ENCODE measurements around the gene DYRK1B. TPM values are rescaled to one million over a fixed set of nuclear protein-coding genes. Genes with fewer than 3 reads are reported as not detected.

The DYRK1B gene
- total RNA-seq, 1 donor from 2014 or later, result 7.8 TPM

DNA sequence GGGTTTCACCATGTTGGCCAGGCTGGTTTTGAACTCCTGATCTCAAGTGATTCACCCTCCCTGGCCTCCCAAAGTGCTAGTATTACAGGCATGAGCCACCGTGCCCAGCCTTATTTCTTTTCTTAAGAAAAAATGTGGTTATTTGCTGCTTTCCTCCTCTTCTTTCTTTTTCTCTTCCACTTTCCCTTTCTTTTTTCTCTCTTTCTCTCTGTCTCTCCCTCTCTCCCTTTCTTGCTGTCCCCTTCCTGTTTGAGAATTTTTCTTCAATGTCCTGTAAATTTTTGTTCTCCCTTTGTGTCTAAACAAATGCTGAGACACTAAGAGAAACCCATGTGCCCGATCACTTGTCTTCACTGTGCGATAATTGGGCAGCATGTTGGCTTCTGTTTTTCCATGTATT lies 53.1 kb downstream of the DYRK1B start:
- H3K27ac Mint-ChIP-seq, result no peak overlapping the region
- no peak for TF ChIP-seq EZH2phosphoT487 (IDR thresholded peaks at IDR 0.05)
- no peaks in the 10 kb centered on the region for H3K36me3 Mint-ChIP-seq
- H3K9me3 Mint-ChIP-seq, result no peaks in the 10 kb centered on the region
- Histone ChIP-seq H3K4me2 (no peak overlapping the region), H2AFZ (replicated peaks) (no peak overlapping the region), H3K9ac (no peak overlapping the region), H3K9me3 (ENCODE audit: low read depth) (no peaks in the 10 kb centered on the region), H3K4me1 (no peaks in the 10 kb centered on the region), H3K27me3 (no peaks in the 10 kb centered on the region), H4K20me1 (ENCODE audit: low read depth) (no peaks in the 10 kb centered on the region), H3K79me2 (ENCODE audit: low read depth) (no peaks in the 10 kb centered on the region), H3K4me3 (no peak overlapping the region), H3F3A (ENCODE audit: low read depth) (no peaks in the 10 kb centered on the region), H3K27ac (no peak overlapping the region), H3K36me3 (no peaks in the 10 kb centered on the region)
- no peak for DNase-seq (ENCODE audit: low spot score)
- H3K27me3 Mint-ChIP-seq (ENCODE audit: insufficient read depth, low read depth), result peaks cover 2% of the 10 kb centered on the region
- H3K4me3 Mint-ChIP-seq, result no peak overlapping the region
- no peaks in the 10 kb centered on the region for H3K4me1 Mint-ChIP-seq

DNA sequence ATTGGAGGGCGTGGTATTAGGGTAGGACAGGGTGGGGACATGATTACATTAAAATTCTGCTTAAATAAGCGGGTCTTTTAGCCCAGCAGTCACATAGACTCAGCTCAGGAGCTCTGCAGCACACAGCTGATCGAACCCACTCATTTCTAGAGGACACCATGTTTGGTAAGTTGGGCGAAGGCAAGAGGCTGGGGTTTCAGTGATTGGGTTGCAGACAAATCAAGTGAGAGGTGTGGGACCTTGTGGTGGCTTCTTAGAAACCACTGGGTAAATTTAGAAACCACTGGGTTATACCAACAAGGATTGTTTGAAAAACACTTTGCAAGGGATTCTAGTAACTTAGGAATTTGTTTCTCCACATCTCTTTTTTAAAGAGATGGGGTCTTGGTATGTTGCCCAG lies 55.2 kb downstream of the DYRK1B start, which contains the start of gene LEUTX:
TSS of gene LEUTX (plus strand) at position 92 of the 400 bp plus-strand sequence. CDS start at position 159, 67 bp downstream.
- DNase-seq (ENCODE audit: low spot score), result no peak
- H3K27me3 ChIP-seq, result no peaks in the 10 kb centered on the region
- no peaks in the 10 kb centered on the region for H3K4me1 Mint-ChIP-seq
- H3K9me3 ChIP-seq (ENCODE audit: low read depth), result no peaks in the 10 kb centered on the region
- no peaks in the 10 kb centered on the region for H3K9me3 Mint-ChIP-seq
- H3F3A ChIP-seq (ENCODE audit: low read depth), result no peaks in the 10 kb centered on the region
- no peaks in the 10 kb centered on the region for H3K36me3 ChIP-seq
- no peaks in the 10 kb centered on the region for H4K20me1 ChIP-seq (ENCODE audit: low read depth)
- no peaks in the 10 kb centered on the region for H3K79me2 ChIP-seq (ENCODE audit: low read depth)
- no peak within 1 kb of the TSS for H3K27ac ChIP-seq
- no peak within 1 kb of the TSS for H3K4me3 Mint-ChIP-seq
- no peaks in the 10 kb centered on the region for H3K36me3 Mint-ChIP-seq
- no peaks in the 10 kb centered on the region for H3K4me1 ChIP-seq
- peaks cover 4% of the 10 kb centered on the region for H3K27me3 Mint-ChIP-seq (ENCODE audit: insufficient read depth, low read depth)
- no peak for TF ChIP-seq CTCF (IDR thresholded peaks at IDR 0.05)
- TF ChIP-seq EZH2phosphoT487 (IDR thresholded peaks at IDR 0.05), result no peak
- no peak for TF ChIP-seq EZH2 (IDR thresholded peaks at IDR 0.05)
- H3K4me2 ChIP-seq, result no peak within 1 kb of the TSS
- no peak within 1 kb of the TSS for H3K27ac Mint-ChIP-seq
- H3K9ac ChIP-seq, result no peak within 1 kb of the TSS
- H2AFZ ChIP-seq (replicated peaks), result no peak within 1 kb of the TSS
- no peak within 1 kb of the TSS for H3K4me3 ChIP-seq

Small RNA genes lying within 50 kb of the gene (microRNA-seq; reads per million reads assigned to microRNA genes)
- not detected for gene MIR6719

Small RNA genes lying within 50 kb of the gene (small RNA-seq; reads per million reads assigned to genes)
- gene MIR6719, result not detected

Other genes starting within 250 kb of the DYRK1B start
- gene LGALS13, start 231.6 kb downstream of the DYRK1B start, total RNA-seq (ENCODE audit: low replicate concordance), result not detected in 2 replicates
- not detected in 2 replicates for gene LGALS16, start 178.2 kb downstream of the DYRK1B start, total RNA-seq (ENCODE audit: low replicate concordance)
- not detected in 2 replicates for gene LGALS14, start 129.7 kb downstream of the DYRK1B start, total RNA-seq (ENCODE audit: low replicate concordance)
- not detected in 2 replicates for gene CLC, start 96.1 kb downstream of the DYRK1B start, total RNA-seq (ENCODE audit: low replicate concordance)
- not detected in 2 replicates for gene LEUTX, start 55.3 kb downstream of the DYRK1B start, total RNA-seq (ENCODE audit: low replicate concordance)
- gene FBL, start 12.2 kb upstream of the DYRK1B start, total RNA-seq (ENCODE audit: low replicate concordance), result 386 and 428 TPM in 2 replicates
- gene FCGBP, start 100.5 kb upstream of the DYRK1B start, total RNA-seq (ENCODE audit: low replicate concordance), result 0.06 and 0.22 TPM in 2 replicates
- 68.7 and 85.1 TPM in 2 replicates for gene PSMC4, start 137.0 kb upstream of the DYRK1B start, total RNA-seq (ENCODE audit: low replicate concordance)
- gene ZNF546, start 162.9 kb upstream of the DYRK1B start, total RNA-seq (ENCODE audit: low replicate concordance), result 5.0 and 8.2 TPM in 2 replicates
- gene ZNF780B, start 222.1 kb upstream of the DYRK1B start, total RNA-seq (ENCODE audit: low replicate concordance), result 20.3 and 30.5 TPM in 2 replicates

All from neural progenitor cell (in vitro differentiated cells).